ENCODE results near the gene FAM120B.
"Not testable (repeated sequence)": the region's sequence is repeated elsewhere in the genome, so short reads cannot be mapped to it uniquely, and the experiment has no call there.

The FAM120B gene

DNA sequence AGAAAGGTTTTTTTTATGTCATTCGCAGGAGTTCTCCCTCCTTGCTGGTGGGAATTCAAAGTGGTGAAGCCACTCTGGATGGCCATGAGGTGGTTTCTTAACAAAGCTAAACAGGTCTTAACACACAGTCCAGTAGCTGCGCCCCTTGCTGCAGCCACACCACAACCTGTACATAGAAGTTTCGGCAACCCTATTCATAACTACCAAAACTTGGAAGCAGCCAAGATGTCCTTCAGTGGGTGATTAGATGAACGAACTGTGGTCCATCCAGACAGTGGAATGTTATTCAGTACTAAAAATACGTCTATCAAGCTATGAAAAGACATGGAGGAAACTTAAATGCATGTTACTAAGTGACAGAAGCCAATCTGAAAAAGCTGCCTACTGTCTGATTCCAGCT, 78.9 kb downstream of the FAM120B start:
- Mint-ChIP-seq H3K27ac (peak overlapping the region; percentile 10 to 74), H3K4me1 (ENCODE audit: low read depth in 2 of 2) (peaks cover 0 to 2% of the 10 kb centered on the region in 2 donors)

DNA sequence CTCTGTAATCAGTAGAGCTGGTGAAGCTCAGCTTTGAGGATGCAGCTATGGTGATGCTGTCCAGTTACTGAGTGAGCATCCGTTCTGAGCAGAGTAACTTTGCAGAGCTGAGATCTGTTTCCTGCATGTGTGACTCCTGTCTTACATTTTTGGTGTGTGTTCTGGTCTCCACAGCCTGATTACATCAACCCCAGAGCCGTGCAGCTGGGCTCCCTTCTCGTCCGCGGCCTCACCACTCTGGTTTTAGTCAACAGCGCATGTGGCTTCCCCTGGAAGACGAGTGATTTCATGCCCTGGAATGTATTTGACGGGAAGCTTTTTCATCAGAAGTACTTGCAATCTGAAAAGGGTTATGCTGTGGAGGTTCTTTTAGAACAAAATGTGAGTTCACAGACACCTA, 81.6 kb downstream of the FAM120B start:
- peak overlapping the region in 1 of 2 donors; percentile 53 for H3K27ac Mint-ChIP-seq
- H3K4me1 Mint-ChIP-seq (ENCODE audit: low read depth in 2 of 2) = peaks cover 0 to 2% of the 10 kb centered on the region in 2 donors
- no peak overlapping the region for H3K4me3 Mint-ChIP-seq
- DNase-seq (no peak), ATAC-seq (replicated peaks) (no peak)
- no peaks in the 10 kb centered on the region for H3K27me3 Mint-ChIP-seq
- peaks cover 21% of the 10 kb centered on the region for H3K36me3 Mint-ChIP-seq (ENCODE audit: insufficient read depth)
- H3K9me3 Mint-ChIP-seq = no peaks in the 10 kb centered on the region

More for the DNA sequence above, 78.9 kb downstream of the FAM120B start:
- no peaks in the 10 kb centered on the region for H3K9me3 Mint-ChIP-seq
- H3K36me3 Mint-ChIP-seq (ENCODE audit: insufficient read depth) = peaks cover 9% of the 10 kb centered on the region
- no peak for DNase-seq
- H3K4me3 Mint-ChIP-seq = no peak overlapping the region
- H3K27me3 Mint-ChIP-seq = no peaks in the 10 kb centered on the region
- no peak for ATAC-seq (replicated peaks)

DNA sequence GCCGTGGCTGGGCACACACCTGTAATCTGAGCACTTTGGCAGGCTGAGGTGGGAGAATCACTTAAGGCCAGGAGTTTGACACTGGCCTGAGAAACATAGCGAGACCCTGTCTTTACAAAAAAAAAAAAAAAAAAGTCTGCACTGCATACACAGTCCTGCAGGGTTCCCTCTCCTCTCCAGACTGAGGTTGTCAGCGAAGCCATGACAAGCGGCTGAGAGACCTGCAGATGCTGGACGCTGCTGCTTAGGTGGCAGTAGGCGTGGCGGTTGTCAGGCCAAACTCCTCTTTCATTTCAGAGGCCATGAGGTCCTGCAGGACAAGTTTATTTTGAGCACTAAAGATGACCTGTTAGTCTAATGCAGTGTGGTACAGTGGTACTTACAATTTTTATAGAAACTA, 86.5 kb downstream of the FAM120B start:
- ATAC-seq (replicated peaks) = no peak
- Mint-ChIP-seq H3K27me3 (no peaks in the 10 kb centered on the region), H3K27ac (no peak overlapping the region), H3K36me3 (ENCODE audit: insufficient read depth) (peaks cover 43% of the 10 kb centered on the region), H3K9me3 (no peaks in the 10 kb centered on the region), H3K4me3 (no peak overlapping the region), H3K4me1 (ENCODE audit: low read depth in 2 of 2) (peaks cover 0 to 2% of the 10 kb centered on the region in 2 donors)
- DNase-seq = no peak

DNA sequence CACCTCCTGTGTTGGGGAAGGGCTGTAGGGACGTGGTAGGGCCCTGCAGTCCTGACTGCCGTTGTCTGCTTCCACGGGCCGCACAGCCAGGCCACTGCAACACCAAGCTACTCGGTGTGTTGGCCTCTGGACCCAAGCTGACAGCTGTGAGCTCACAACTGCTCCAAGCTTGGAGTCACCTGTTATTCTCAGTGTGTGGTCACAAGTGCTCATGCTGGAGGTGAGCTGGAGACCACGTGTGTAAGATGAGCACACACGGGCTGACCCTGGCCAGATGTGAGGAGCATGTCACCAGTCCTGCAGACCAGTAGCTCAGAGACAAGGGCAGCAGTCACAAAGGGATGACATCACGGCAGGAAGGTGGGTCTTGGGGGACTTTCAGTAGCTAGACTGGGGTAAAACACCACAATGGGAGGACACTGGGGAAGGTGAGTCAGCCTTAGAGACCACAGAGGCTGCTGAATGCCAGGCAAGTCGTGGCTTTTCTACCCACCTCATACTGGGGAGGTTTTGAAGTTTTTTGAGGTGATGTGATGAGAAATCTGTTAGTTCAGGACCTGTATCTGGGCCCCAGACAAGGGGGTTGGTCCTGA, 87.3 kb downstream of the FAM120B start:
- Mint-ChIP-seq H3K36me3 (ENCODE audit: insufficient read depth) (peaks cover 43% of the 10 kb centered on the region), H3K4me1 (ENCODE audit: low read depth in 2 of 2) (peaks cover 0 to 2% of the 10 kb centered on the region in 2 donors), H3K27me3 (no peaks in the 10 kb centered on the region), H3K27ac (peak overlapping the region in 1 of 2 donors; percentile 52), H3K4me3 (no peak overlapping the region), H3K9me3 (no peaks in the 10 kb centered on the region)
- ATAC-seq (replicated peaks) (no peak), DNase-seq (no peak)

DNA sequence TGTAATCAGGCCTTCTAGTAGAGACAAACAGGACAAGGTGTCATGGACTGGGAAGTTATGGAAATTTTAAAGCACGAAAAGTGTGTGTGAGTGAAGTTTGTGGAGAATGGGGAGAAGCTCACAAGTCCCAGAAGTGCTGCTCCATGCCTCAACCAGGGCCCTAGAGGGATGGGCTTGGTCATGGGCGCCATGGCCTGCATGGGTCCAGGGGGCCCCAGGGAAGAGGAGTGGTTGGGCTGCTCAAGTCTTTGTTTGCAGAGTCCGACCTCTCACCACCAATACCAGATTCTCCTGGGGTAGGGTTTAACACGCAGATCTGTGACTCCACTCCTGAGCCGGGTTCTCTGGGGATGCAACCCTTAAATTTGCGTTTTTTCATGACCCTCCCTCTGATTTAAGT, 88.4 kb downstream of the FAM120B start:
- Mint-ChIP-seq H3K4me3 (no peak overlapping the region), H3K4me1 (ENCODE audit: low read depth in 2 of 2) (peaks cover 0 to 2% of the 10 kb centered on the region in 2 donors), H3K27ac (no peak overlapping the region), H3K36me3 (ENCODE audit: insufficient read depth) (peaks cover 38% of the 10 kb centered on the region), H3K9me3 (no peaks in the 10 kb centered on the region), H3K27me3 (no peaks in the 10 kb centered on the region)
- DNase-seq (no peak), ATAC-seq (replicated peaks) (no peak)

DNA sequence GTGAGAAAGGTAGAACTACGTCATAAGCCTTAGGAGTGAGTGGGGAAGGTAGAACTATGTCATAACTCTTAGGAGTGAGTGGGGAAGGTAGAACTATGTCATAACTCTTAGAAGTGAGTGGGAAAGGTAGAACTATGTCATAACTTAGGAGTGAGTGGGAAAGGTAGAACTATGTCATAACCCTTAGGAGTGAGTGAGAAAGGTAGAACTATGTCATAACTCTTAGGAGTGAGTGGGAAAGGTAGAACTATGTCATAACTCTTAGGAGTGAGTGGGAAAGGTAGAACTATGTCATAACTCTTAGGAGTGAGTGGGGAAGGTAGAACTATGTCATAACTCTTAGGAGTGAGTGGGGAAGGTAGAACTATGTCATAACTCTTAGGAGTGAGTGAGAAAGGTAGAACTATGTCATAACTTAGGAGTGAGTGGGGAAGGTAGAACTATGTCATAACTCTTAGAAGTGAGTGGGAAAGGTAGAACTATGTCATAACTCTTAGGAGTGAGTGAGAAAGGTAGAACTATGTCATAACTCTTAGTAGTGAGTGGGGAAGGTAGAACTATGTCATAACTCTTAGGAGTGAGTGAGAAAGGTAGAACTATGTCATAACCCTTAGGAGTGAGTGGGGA, 92.3 kb downstream of the FAM120B start:
- H3K27me3 Mint-ChIP-seq; DNase-seq; ATAC-seq (replicated peaks); H3K27ac Mint-ChIP-seq; H3K4me1 Mint-ChIP-seq (ENCODE audit: low read depth in 2 of 2); H3K9me3 Mint-ChIP-seq; H3K4me3 Mint-ChIP-seq: not testable (repeated sequence)
- H3K36me3 Mint-ChIP-seq (ENCODE audit: insufficient read depth) = peaks cover 15% of the 10 kb centered on the region

DNA sequence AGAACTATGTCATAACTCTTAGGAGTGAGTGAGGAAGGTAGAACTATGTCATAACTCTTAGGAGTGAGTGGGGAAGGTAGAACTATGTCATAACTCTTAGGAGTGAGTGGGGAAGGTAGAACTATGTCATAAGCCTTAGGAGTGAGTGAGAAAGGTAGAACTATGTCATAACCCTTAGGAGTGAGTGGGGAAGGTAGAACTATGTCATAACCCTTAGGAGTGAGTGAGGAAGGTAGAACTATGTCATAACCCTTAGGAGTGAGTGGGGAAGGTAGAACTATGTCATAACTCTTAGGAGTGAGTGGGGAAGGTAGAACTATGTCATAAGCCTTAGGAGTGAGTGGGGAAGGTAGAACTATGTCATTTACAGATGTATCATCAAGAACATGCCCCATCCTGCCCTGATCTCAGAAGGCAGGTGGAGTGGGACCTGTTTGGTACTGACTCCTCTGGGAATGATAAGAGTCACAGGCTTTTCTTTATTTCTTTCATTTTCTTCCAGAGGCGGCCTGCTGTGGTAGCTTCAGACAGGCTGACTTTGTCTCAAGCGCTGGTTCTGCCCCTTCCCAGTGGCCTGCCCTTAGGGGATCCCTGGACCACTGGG, 93.5 kb downstream of the FAM120B start:
- H3K4me3 Mint-ChIP-seq; H3K27me3 Mint-ChIP-seq; H3K4me1 Mint-ChIP-seq (ENCODE audit: low read depth in 2 of 2); DNase-seq; H3K9me3 Mint-ChIP-seq; ATAC-seq (replicated peaks): not testable (repeated sequence)
- Mint-ChIP-seq H3K27ac (peak overlapping the region in 1 of 2 donors; percentile 3), H3K36me3 (ENCODE audit: insufficient read depth) (peaks cover 12% of the 10 kb centered on the region)

DNA sequence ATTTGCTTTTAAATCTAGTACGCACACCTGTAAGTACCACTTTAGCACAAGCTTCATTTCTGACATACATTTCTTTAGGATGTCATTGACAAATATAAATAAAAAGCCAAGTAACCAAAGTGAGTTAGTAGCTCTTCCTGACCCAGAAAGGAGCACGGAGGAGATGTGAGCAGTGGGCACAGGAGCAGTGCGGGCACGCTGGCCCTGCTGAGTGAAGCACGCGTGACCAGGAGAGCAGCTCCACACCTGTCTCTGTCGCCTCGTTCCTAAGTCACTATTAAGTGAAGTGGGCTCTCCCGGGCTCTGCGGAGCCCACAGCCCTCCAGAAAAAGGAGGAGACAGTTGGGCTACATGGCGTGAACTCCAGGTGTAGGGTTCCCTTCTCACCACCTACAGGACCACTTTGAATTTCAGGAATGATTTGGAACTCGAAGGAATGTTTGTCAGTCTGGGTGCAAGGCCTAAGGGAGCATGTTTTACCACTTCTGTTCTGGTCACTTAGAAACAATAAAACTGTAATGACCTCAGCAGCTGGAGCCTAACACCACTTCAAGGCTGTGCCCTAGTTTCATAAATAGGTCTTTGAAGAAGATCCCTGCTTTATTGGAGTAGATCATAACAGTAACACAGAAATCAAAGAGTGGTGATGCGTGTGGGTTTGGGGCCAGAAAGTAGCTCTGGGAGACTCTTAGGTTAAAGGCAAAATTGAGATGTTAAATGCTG, 95.9 kb downstream of the FAM120B start:
- ATAC-seq (replicated peaks) = no peak
- Mint-ChIP-seq H3K27ac (no peak overlapping the region), H3K9me3 (no peaks in the 10 kb centered on the region), H3K36me3 (ENCODE audit: insufficient read depth) (peaks cover 14% of the 10 kb centered on the region), H3K27me3 (no peaks in the 10 kb centered on the region), H3K4me3 (no peak overlapping the region), H3K4me1 (ENCODE audit: low read depth in 2 of 2) (no peaks in the 10 kb centered on the region)
- DNase-seq = no peak

DNA sequence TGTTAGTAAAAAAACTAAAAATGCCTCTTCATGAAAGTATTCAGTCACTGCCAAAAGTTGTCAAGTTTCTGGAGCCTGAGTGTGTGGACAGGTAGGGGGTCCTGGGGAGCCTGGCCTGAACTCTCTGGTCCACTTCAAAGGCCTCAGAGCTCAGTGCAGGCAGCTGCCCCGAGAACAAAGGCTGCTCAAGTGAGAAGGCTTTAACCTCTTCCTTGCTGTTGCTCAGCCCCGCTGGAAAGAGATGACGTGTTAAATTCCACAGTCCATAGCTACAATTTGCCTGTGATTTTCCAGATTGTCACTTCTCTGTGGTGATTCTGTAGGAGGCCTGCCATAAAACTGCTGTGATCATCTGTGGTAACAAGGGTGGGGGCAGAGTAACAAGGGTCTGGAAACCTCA, 96.9 kb downstream of the FAM120B start:
- Mint-ChIP-seq H3K36me3 (ENCODE audit: insufficient read depth) (peaks cover 13% of the 10 kb centered on the region), H3K9me3 (no peaks in the 10 kb centered on the region), H3K4me1 (ENCODE audit: low read depth in 2 of 2) (no peaks in the 10 kb centered on the region), H3K27ac (peak overlapping the region in 1 of 2 donors; percentile 27), H3K27me3 (no peaks in the 10 kb centered on the region), H3K4me3 (no peak overlapping the region)
- DNase-seq = no peak
- no peak for ATAC-seq (replicated peaks)

DNA sequence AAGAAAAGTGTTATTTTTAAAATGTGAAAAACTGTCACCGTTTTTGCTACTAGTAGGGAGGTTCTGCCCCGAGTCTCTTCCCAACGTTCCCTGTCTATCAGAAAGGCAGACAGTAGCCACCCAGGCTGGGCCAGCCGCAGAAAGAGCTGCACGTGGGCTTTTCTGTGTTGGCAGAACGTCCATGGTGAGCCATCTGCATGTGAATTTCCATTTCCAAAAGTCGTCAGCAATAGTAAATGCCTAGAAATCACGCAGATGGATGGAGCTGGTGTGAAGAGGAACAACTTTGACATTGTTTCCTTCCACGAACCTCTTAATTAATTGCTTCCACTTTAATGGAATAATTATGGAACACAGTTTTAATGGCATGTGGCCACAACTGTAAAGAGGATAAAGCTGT, 97.5 kb downstream of the FAM120B start:
- no peak for DNase-seq
- no peaks in the 10 kb centered on the region for H3K27me3 Mint-ChIP-seq
- no peak overlapping the region for H3K4me3 Mint-ChIP-seq
- ATAC-seq (replicated peaks) = no peak
- H3K27ac Mint-ChIP-seq = peak overlapping the region in 1 of 2 donors; percentile 27
- H3K36me3 Mint-ChIP-seq (ENCODE audit: insufficient read depth) = peaks cover 13% of the 10 kb centered on the region
- no peaks in the 10 kb centered on the region for H3K4me1 Mint-ChIP-seq (ENCODE audit: low read depth in 2 of 2)
- no peaks in the 10 kb centered on the region for H3K9me3 Mint-ChIP-seq

DNA sequence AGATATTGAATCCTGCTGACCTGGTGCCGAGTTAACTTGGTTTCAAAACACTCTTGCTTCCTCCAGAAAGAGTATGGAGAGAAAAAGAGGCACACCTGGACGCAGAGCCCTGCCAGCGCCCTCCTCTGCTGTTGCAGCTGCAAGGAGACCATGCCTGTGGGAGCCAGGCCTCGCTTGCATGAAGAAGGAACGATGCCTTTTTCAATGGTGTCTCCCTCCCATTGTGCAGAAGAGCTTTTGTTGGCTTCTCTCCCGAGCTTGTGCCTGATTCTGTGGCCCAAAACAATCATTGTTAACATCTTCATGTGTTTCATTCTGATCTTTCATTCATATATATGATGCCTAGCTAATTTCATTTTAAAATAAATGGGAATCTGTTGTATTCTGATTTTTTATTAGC, 98.1 kb downstream of the FAM120B start:
- peaks cover 15% of the 10 kb centered on the region for H3K36me3 Mint-ChIP-seq (ENCODE audit: insufficient read depth)
- no peaks in the 10 kb centered on the region for H3K27me3 Mint-ChIP-seq
- no peak overlapping the region for H3K4me3 Mint-ChIP-seq
- H3K27ac Mint-ChIP-seq = peak overlapping the region; percentile 30 to 42
- H3K4me1 Mint-ChIP-seq (ENCODE audit: low read depth in 2 of 2) = no peaks in the 10 kb centered on the region
- no peaks in the 10 kb centered on the region for H3K9me3 Mint-ChIP-seq
- DNase-seq = no peak
- ATAC-seq (replicated peaks) = no peak

DNA sequence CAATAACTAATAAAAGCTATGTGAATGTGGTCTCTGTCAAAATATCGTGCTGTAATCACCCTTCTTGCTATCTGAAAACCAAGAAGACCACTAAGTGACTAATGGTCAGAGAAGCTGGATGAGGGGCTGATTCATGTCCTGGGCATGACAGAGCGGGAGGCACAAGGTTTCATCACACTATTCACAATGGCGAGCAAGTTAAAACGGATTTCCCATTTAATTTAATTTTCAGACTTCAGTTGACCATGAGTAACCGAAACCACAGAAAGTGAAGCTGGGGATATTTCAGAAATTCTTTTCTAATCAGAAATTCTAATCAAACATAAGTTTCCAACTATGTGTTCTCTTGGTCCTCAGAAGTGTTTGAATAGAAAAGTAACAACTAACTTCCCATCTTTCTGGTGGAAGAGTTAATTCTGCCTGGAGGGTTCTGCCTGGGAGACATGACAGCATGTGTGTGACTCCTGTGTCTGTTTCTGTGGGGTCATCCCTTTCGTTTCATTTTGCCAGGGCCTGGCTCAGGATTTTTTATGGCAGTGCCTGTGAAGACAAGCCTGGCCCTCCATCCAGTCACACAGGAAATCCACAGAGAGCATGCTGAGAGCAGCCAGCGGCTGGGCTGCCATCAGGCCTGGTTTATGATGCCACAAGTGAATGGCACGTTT, 98.9 kb downstream of the FAM120B start:
- H3K36me3 Mint-ChIP-seq (ENCODE audit: insufficient read depth) = peaks cover 17% of the 10 kb centered on the region
- DNase-seq = no peak
- peak overlapping the region; percentile 21 to 42 for H3K27ac Mint-ChIP-seq
- H3K9me3 Mint-ChIP-seq = peaks cover 0 to 6% of the 10 kb centered on the region in 2 donors
- H3K4me1 Mint-ChIP-seq (ENCODE audit: low read depth in 2 of 2) = no peaks in the 10 kb centered on the region
- no peak for ATAC-seq (replicated peaks)
- no peak overlapping the region for H3K4me3 Mint-ChIP-seq
- H3K27me3 Mint-ChIP-seq = no peaks in the 10 kb centered on the region

DNA sequence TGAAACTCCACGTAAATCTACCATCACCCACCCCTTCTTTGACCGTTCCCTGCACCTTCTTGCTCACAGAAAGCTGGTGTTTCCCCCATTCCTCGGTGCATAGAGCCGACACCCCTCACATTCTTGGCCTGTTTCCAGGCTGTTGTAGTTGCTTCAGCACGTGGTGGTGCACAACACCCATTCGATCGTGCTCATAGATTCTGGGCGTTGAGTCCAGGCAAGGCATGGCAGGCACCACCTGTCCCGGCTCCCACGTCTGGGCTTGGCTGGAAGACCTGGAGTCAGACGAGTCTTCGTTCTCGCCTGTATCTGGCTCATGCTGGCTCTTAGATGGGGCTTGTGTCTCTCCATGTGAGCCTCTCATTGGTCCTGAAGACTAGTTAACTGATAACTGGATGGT, 100.6 kb downstream of the FAM120B start:
- Mint-ChIP-seq H3K36me3 (ENCODE audit: insufficient read depth) (peaks cover 17% of the 10 kb centered on the region), H3K27me3 (no peaks in the 10 kb centered on the region), H3K4me3 (no peak overlapping the region), H3K4me1 (ENCODE audit: low read depth in 2 of 2) (no peaks in the 10 kb centered on the region), H3K27ac (no peak overlapping the region), H3K9me3 (peaks cover 0 to 6% of the 10 kb centered on the region in 2 donors)
- ATAC-seq (replicated peaks) = no peak
- DNase-seq = no peak

All from effector memory CD8-positive, alpha-beta T cell (primary cell).